Right ventricle myocardium superior (tissue), 1 donor: ENCODE data around the gene RELL1. TPM values are rescaled to one million over a fixed set of nuclear protein-coding genes. Genes with fewer than 3 reads are reported as not detected.

ENCODE experiments used
- ATAC-seq: fragments of 200-7000 bp; cut with Tn5 transposase; one replicate; pipeline ENCODE4 v1.9.1; 2020; ENCODE audit warnings: mild to moderate bottlenecking; ENCODE audit not compliant: poor library complexity
- DNase-seq: peaks from one replicate; pipeline ENCODE4 v3.0.0-alpha.2; 2020
- intact Hi-C: fragments of 100-400 bp; cut with DNase I; formaldehyde crosslinking; loops from one replicate; pipeline ENCODE4 v1.11.2; 2022
- total RNA-seq: library from RNA; stranded (reverse); fragmentation: NEBNext Ultra II Directional; extraction: Animal tissue kit (Norgen Biotek cat#: 25700); gene quantifications from one replicate; pipeline ENCODE4 v1.2.1, GENCODE V29; 2021
- donor health status: DM: no; HTN: yes; CAD: no; lungs with severe emphysema.

RELL1 gene
- total RNA-seq, 1 donor from 2014 or later = 15.8 TPM

DNA sequence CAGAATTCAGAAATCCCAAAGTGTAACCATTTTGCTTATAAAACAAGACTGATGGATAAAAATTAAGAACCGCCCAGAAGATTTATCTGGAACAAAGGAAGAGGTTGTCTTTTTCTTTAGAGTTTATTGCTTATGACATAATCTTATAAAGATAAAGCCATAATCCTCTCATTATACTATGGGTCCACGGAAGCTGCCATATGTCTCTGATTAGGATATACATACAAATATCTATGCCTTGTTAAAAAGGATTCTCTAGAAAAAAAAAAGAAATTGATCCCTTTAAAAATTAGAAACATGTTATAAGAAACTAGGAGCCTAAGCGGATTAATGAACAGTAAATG lies 70.5 kb downstream of the RELL1 start:
- intact Hi-C loops = no loop called here
- no peak for DNase-seq
- no peak for ATAC-seq

- DNase-seq = no peak
Measured at GRCh38 chr4:37615059-37615719, 71.0 kb downstream of the RELL1 start.

GRCh38 chr4:37612811-37613210 lies 73.4 kb downstream of the RELL1 start:
- DNase-seq (no peak), ATAC-seq (no peak)
- intact Hi-C loops = no loop called here

More at GRCh38 chr4:37615059-37615719, 71.0 kb downstream of the RELL1 start:
- intact Hi-C loops = no loop called here
- peak; percentile 49 for ATAC-seq

DNA sequence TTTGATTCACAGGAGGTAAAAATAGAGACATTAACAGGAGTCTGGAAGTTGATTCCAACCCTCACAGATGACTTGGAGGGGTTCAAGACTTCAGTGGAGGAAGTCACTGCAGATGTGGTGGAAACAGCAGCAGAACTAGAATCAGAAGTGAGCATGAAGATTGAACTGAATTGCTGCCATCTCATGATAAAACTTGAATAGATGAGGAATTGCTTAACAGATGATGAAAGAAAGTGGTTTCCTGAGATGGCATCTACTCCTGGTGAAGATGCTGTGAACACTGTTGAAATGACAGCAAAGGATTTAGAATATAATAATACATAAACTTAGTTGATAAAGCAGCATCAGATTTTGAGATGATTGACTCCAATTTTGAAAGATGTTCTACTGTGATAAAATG lies 76.5 kb downstream of the RELL1 start:
- intact Hi-C loops = loop anchor here (10.0 kb wide), 2 partner anchors 75 to 425 kb away; partner anchors contain the start of gene RELL1

DNA sequence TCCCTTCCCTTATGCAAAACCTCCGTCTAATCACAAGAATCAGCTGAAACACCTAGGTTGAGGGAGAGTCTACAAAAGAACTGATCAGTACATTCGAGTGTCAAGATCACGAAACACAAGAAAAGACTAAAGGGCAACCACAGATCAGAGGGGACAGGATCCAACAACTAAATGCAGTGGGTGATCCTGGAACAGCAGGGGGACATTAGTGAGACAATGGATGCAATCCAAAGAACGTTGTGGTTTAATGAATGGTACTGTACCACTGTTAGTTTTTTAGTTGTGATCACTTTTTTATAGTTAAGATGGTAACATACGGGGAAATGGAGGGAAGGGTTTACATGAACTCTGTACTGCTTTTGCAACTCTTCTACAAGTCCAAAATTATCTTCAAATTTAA lies 79.2 kb downstream of the RELL1 start:
- DNase-seq = no peak
- intact Hi-C loops = loop anchor here (10.0 kb wide), 2 partner anchors 78 to 428 kb away; partner anchors contain the start of gene RELL1
- no peak for ATAC-seq

More for the DNA sequence above, 76.5 kb downstream of the RELL1 start:
- no peak for ATAC-seq
- DNase-seq = no peak

DNA sequence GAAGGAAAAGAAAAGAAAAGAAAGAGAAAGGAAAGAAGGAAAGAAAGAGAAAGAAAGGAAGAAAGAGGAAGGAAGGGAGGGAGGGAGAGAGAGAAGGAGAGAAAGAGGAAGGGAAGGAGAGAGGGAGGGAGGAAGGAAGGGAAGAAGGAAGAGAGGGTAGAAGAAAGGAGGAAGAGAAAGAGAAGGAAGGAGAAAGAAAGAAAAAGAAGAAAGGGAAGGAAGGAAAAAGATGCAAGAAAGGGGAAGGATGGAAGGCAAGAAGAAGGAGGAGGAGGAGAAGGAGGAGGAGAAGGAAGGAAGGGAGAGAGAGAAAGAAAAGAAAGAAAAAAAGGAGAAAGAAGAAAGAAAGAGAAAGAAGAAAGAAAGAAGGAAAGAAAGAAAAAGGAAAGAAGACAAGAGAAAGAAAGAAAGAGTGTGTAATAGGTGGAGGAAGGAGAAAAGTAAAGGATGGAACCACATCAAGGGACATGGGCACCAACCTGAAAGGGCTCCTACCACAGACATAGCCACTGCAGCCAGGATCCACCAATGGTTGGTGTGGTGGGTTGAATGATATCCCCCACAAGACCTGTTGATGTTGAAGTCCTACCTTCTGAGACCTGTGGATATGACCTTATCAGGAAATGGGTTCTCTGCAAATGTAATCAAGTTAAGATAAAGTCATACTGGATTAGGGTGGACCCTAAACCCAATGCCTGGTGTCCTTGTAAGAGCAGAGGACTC lies 80.2 kb downstream of the RELL1 start:
- ATAC-seq = no peak
- intact Hi-C loops = loop anchor here (10.0 kb wide), 2 partner anchors 79 to 429 kb away; partner anchors contain the start of gene RELL1
- DNase-seq = no peak

- DNase-seq = no peak
- ATAC-seq = no peak
- intact Hi-C loops = loop anchor here (5.0 to 10.0 kb wide), 3 partner anchors 80 to 430 kb away; partner anchors contain the start of gene RELL1
Measured at GRCh38 chr4:37604461-37604860, 81.7 kb downstream of the RELL1 start.

DNA sequence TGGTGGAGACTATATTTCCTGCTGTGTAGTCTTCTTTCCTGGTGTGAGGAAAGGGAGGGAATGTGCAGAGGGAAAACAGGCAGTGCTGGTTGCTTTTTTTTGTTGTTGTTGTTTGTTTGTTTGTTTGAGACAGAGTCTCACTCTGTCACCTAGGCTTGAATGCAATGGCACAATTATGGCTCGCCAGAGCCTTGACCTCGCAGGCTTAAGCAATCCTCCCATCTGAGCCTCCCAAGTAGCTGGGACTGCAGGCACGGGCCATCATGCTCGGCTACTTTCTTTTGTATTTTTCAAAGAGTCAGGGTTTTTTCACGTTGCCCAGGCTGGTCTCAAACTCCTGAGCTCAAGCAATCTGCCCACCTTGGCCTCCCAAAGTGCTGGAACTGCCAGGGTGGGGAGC lies 82.5 kb downstream of the RELL1 start:
- no peak for ATAC-seq
- intact Hi-C loops = loop anchor here (5.0 to 10.0 kb wide), 3 partner anchors 81 to 431 kb away; partner anchors contain the start of gene RELL1
- DNase-seq = no peak

- ATAC-seq = peak; percentile 97
- peak; percentile 90 for DNase-seq
- intact Hi-C loops = loop anchor here (5.0 to 10.0 kb wide), 3 partner anchors 82 to 432 kb away; partner anchors contain the start of gene RELL1
Measured at GRCh38 chr4:37603070-37603468, 83.1 kb downstream of the RELL1 start.

GRCh38 chr4:37602454-37603069 lies 83.6 kb downstream of the RELL1 start:
- ATAC-seq (no peak), DNase-seq (no peak)
- intact Hi-C loops = loop anchor here (5.0 to 10.0 kb wide), 3 partner anchors 82 to 432 kb away; partner anchors contain the start of gene RELL1

- ATAC-seq (no peak), DNase-seq (peak; percentile 48)
Measured at GRCh38 chr4:37601531-37601930, 84.6 kb downstream of the RELL1 start.

GRCh38 chr4:37599092-37599790 lies 86.9 kb downstream of the RELL1 start:
- ATAC-seq (no peak), DNase-seq (no peak)
- intact Hi-C loops = no loop called here

More at GRCh38 chr4:37601531-37601930, 84.6 kb downstream of the RELL1 start:
- intact Hi-C loops = loop anchor here (5.0 to 10.0 kb wide), 3 partner anchors 83 to 433 kb away; partner anchors contain the start of gene RELL1

DNA sequence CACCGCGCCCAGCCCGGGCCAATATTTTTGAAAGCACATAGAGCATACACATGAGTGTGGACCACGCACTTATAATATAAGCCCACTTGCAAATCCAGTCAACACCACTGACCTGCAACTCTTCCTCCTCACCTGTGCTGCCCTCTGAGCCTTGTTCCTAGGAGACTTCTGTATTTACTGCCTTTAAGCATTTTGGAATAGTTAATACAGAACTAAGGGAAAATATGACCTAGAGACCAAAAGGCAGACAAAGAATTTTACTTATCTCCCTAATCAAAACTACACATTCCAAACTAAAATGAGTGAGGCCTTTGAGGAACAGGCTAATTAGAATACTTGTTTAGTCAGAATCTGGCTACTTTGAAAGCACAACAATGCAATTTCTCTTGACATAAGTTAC lies 89.1 kb downstream of the RELL1 start:
- intact Hi-C loops = no loop called here
- ATAC-seq (no peak), DNase-seq (no peak)

DNA sequence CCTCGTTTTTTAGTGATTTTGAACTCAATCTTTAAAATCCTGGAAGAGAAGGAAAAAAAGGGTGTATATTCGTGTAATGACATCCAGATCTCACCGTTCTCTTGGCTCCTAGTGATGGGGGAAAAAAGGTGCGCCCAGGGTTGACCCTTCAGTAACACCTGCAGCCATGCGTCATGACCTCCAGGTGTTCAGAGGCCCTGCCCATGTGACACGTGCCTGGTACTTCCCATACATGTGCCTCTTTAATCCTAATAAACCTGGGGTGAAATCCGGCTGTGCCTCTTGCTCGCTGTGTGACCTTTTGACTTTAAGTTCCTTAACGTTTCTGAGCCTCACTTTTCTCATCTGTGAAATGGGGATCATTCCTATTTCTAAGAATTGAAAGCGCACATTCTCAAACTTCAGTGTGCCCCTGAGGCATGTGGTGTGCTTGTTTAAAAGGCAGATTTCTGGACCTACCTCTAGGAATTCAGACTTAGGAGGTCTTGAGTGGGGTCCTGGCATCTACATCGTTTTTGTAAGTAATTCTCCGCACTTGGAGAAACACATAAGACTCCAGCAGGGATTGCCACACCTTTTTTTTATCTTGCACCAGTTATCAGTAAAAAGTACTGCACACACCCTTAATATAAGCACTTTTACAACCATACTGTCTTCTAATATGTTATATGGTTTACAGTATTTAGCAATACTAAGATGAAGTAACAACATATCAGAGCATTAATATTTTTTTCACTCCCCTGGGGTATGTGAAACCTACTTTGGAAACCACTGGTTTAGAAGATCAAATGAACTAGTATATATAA lies 90.1 kb downstream of the RELL1 start:
- DNase-seq (no peak), ATAC-seq (no peak)
- intact Hi-C loops = no loop called here

- DNase-seq (no peak), ATAC-seq (no peak)
- intact Hi-C loops = no loop called here
Measured at GRCh38 chr4:37594099-37594498, 92.1 kb downstream of the RELL1 start.

- intact Hi-C loops = no loop called here
- no peak for ATAC-seq
- no peak for DNase-seq
Measured at GRCh38 chr4:37591349-37591748, 94.8 kb downstream of the RELL1 start.

GRCh38 chr4:37590016-37590415 lies 96.2 kb downstream of the RELL1 start:
- intact Hi-C loops = no loop called here
- ATAC-seq (no peak), DNase-seq (no peak)

DNA sequence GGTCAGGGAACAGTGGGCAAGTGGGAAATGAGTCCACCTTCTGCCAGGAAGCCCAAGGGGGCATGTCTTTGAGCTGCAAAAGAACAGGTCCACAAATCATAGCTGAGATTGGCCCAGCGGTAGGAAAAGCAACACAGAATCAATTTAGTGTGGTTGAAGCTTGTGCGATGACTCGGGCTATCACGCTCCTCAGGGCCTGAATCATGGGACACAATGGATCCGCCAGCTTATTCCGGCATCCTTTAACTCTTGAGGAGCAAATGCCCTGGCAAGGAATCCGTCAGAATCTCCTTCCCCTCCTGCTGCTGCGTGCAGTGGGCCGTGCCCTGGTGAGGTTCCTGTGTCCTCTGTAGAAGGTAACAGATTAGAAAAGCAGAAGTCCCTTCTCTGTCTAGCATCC lies 98.0 kb downstream of the RELL1 start:
- ATAC-seq = no peak
- intact Hi-C loops = no loop called here
- no peak for DNase-seq
